ENCODE results near the gene KMO. TPM values are rescaled to one million over a fixed set of nuclear protein-coding genes. Genes with fewer than 3 reads are reported as not detected.
A peak's percentile ranks its signal among the peaks of the same experiment; 100 is the strongest.

Gene KMO
- total and polyA plus RNA-seq, 2 donors from 2014 or later = 2.3 to 35.5 TPM

DNA sequence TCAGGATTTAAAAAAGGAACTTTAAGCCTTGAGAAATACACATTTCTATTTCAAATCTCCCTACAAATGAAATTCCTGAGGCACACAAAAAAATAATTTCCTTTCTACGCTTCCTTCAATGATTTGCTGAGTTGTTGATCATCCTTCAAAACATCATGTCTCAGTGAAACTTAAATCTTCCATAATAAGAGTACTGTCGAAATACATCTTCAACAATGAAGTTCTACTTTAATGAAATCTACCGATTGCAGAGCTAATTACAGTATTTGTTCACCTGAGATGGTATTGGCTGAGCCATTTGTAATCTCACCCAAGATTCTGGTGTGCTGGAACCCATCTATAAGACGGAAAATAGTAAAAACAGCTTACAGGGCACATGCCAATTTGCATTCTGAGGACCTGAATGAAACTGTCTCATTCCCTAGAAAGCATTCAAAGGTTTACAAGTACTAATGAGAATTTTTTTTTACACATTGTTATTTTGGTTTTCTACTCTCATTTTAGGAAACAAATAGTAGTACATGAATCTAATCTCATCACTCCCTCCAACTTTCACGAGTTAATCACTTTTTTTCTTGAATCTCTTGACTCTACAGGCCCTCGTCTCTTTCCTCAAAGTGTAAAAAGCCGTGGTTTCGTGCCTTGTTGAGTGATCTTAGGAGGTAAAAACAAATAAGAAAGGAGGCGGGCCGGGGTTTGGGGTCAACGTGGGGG is 106.9 kb downstream of the KMO start:
- Histone ChIP-seq H3K9ac (ENCODE audit: low read length in 3 of 3) (peak overlapping the region; percentile 7 to 46 (median 43)), H3K36me3 (ENCODE audit: control insufficient read depth in 2 of 3, insufficient read depth in 3 of 3, low read length in 3 of 3) (no peaks in the 10 kb centered on the region), H3K9me3 (ENCODE audit: control insufficient read depth in 2 of 3, insufficient read depth in 1 of 3, low read length in 3 of 3) (no peaks in the 10 kb centered on the region), H3K4me3 (ENCODE audit: low read length in 3 of 3) (peak overlapping the region; percentile 50 to 91 (median 90)), H3K27ac (ENCODE audit: low read depth in 2 of 2, low read length in 2 of 2) (no peak overlapping the region), H3K4me1 (ENCODE audit: control insufficient read depth in 2 of 3, insufficient read depth in 2 of 3, low read depth in 1 of 3, low read length in 3 of 3) (peaks cover 0 to 3% (median 0%) of the 10 kb centered on the region in 3 donors), H3K27me3 (ENCODE audit: control insufficient read depth, insufficient read depth, low read length) (no peaks in the 10 kb centered on the region)
- DNase-seq (peak in 2 of 5 donors; percentile 51 to 52), FAIRE-seq (no peak)
- TF ChIP-seq, protein P1, sequence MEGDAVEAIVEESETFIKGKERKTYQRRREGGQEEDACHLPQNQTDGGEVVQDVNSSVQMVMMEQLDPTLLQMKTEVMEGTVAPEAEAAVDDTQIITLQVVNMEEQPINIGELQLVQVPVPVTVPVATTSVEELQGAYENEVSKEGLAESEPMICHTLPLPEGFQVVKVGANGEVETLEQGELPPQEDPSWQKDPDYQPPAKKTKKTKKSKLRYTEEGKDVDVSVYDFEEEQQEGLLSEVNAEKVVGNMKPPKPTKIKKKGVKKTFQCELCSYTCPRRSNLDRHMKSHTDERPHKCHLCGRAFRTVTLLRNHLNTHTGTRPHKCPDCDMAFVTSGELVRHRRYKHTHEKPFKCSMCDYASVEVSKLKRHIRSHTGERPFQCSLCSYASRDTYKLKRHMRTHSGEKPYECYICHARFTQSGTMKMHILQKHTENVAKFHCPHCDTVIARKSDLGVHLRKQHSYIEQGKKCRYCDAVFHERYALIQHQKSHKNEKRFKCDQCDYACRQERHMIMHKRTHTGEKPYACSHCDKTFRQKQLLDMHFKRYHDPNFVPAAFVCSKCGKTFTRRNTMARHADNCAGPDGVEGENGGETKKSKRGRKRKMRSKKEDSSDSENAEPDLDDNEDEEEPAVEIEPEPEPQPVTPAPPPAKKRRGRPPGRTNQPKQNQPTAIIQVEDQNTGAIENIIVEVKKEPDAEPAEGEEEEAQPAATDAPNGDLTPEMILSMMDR (IDR thresholded peaks at IDR 0.05; ENCODE audit: borderline replicate concordance, extremely low read depth, insufficient read depth) = no peak
- intact Hi-C loops (cut with DNase I) = no loop called here

DNA sequence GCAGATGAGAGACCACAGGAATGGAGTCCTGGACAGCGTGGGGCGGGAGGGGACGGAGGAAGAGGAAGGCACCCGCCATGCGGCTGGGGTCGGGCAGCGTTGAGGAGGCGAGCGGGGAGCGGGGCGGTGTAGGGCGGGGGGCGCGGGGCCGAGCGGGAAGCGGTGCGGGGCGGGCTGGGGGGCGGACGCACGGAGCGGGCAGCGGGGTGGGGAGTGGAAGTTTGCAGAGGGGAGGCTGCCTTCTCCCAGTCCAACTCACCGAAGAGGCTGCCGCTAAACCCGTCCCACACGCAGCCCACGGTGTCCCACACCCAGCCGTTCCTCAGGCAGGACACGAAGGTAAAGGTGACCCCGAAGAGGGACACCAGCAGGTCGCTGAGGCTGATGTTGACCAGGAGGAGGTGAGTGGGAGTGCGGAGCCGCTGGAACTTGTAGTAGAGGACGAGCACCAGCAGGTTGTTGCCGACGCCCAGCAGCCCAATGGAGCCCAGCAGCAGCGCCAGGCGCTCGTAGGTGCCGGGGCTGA is 107.5 kb downstream of the KMO start:
- H3K27ac ChIP-seq (ENCODE audit: low read depth in 2 of 2, low read length in 2 of 2) = peak overlapping the region in 1 of 2 donors; percentile 61
- H3K9me3 ChIP-seq (ENCODE audit: control insufficient read depth in 2 of 3, insufficient read depth in 1 of 3, low read length in 3 of 3) = no peaks in the 10 kb centered on the region
- no peaks in the 10 kb centered on the region for H3K36me3 ChIP-seq (ENCODE audit: control insufficient read depth in 2 of 3, insufficient read depth in 3 of 3, low read length in 3 of 3)
- TF ChIP-seq, protein P1 (IDR thresholded peaks at IDR 0.05; ENCODE audit: borderline replicate concordance, extremely low read depth, insufficient read depth) = no peak
- peaks cover 0 to 3% (median 0%) of the 10 kb centered on the region in 3 donors for H3K4me1 ChIP-seq (ENCODE audit: control insufficient read depth in 2 of 3, insufficient read depth in 2 of 3, low read depth in 1 of 3, low read length in 3 of 3)
- DNase-seq (peak; percentile 58 to 82 (median 59)), FAIRE-seq (no peak)
- peak overlapping the region; percentile 90 to 98 (median 91) for H3K4me3 ChIP-seq (ENCODE audit: low read length in 3 of 3)
- H3K27me3 ChIP-seq (ENCODE audit: control insufficient read depth, insufficient read depth, low read length) = no peaks in the 10 kb centered on the region
- intact Hi-C loops (cut with DNase I) = no loop called here
- peak overlapping the region; percentile 82 to 91 (median 83) for H3K9ac ChIP-seq (ENCODE audit: low read length in 3 of 3)

DNA sequence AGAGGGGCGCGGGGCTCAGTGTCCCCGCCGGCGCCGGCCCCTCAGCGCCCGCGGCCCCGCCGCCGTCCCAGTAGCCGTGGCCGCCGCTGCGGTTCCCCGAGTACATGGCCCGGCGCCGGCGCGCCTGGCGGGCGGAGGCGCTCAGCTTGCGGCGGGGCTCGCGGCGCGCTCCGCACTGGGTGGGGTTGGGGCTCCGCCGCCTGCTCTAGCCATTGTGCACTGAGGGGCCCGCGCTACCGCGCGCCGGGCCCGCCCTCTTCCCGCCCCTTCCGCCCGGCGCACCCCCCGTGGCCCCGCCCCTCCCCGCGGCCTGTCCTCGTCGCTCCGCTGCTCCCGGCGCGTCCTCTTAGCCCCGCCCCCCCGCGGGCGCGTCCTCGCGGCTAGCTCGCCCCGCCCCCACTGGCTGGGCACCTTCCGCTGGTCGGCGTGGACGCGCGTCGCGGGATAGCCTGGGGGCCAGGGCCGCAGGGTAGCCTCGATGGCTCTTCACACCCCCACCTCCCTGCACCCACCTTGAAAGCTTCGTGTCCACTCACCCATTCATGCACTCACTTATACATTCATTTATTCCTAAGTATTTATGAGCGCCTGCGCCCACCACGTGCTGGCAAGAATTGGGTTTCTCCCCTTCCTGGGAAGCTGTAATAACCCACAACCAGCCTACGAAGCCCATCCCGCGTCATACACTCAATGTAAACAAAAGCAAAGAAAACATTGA is 108.1 kb downstream of the KMO start, which contains the start of the genes CHML and OPN3:
CHML (minus strand) TSS at position 221 of the 718 bp plus-strand sequence. CDS start 4,603 bp downstream, outside the sequence.
OPN3 (minus strand) TSS at position 221 of the 718 bp plus-strand sequence; CDS start at position 106, 115 bp downstream.
- TF ChIP-seq, protein P1 (IDR thresholded peaks at IDR 0.05; ENCODE audit: borderline replicate concordance, extremely low read depth, insufficient read depth) = no peak
- intact Hi-C loops (cut with DNase I) = no loop called here
- Histone ChIP-seq H3K4me1 (ENCODE audit: control insufficient read depth in 2 of 3, insufficient read depth in 2 of 3, low read depth in 1 of 3, low read length in 3 of 3) (peaks cover 0 to 3% (median 0%) of the 10 kb centered on the region in 3 donors), H3K9ac (ENCODE audit: low read length in 3 of 3) (peak within 1 kb of the TSS; percentile 82 to 91 (median 83)), H3K36me3 (ENCODE audit: control insufficient read depth in 2 of 3, insufficient read depth in 3 of 3, low read length in 3 of 3) (no peaks in the 10 kb centered on the region), H3K9me3 (ENCODE audit: control insufficient read depth in 2 of 3, insufficient read depth in 1 of 3, low read length in 3 of 3) (no peaks in the 10 kb centered on the region), H3K27ac (ENCODE audit: low read depth in 2 of 2, low read length in 2 of 2) (peak within 1 kb of the TSS; percentile 54 to 61), H3K4me3 (ENCODE audit: low read length in 3 of 3) (peak within 1 kb of the TSS; percentile 90 to 98 (median 91)), H3K27me3 (ENCODE audit: control insufficient read depth, insufficient read depth, low read length) (no peaks in the 10 kb centered on the region)
- no peak for FAIRE-seq
- DNase-seq = peak; percentile 93 to 98 (median 96)

Data from kidney (tissue), 14 donors.